Endothelial cell of umbilical vein (primary cell): ENCODE data around the gene KRT3.

Experiments used
- CTCF ChIP-seq, 2 donors: IDR thresholded peaks; 1 replicate in 1 of 2; 2 replicates in 1 of 2; pipeline ENCODE4 v1.5.1; 2011; ENCODE audit warnings: low read length in 2 of 2, mild to moderate bottlenecking in 2 of 2, moderate library complexity in 2 of 2, control low read depth in 1 of 2, inconsistent platforms in 1 of 2, low read depth in 1 of 2; ENCODE audit not compliant: insufficient read depth in 1 of 2; ENCODE audit errors: extremely low read depth in 1 of 2
- EZH2 ChIP-seq: IDR thresholded peaks from 2 replicates; pipeline ENCODE4 v1.6.1; 2012; ENCODE audit warnings: borderline replicate concordance, low read depth, mild to moderate bottlenecking, moderate library complexity, low read length, inconsistent platforms; ENCODE audit not compliant: severe bottlenecking
- FOS ChIP-seq: IDR thresholded peaks from 2 replicates; pipeline ENCODE4 v1.6.1; 2011; ENCODE audit warnings: mild to moderate bottlenecking, low read length, moderate library complexity, borderline replicate concordance; ENCODE audit not compliant: insufficient read depth
- GATA2 ChIP-seq: IDR thresholded peaks from 2 replicates; pipeline ENCODE4 v1.7.0; 2011; ENCODE audit warnings: low read depth, mild to moderate bottlenecking, moderate library complexity, mixed read lengths, low read length; ENCODE audit not compliant: insufficient read length, insufficient read depth
- JUN ChIP-seq: IDR thresholded peaks from 2 replicates; pipeline ENCODE4 v1.6.1; 2011; ENCODE audit warnings: borderline replicate concordance, low read depth; ENCODE audit not compliant: insufficient read length, insufficient read depth
- MAX ChIP-seq: IDR thresholded peaks from 2 replicates; pipeline ENCODE4 v1.6.1; 2011; ENCODE audit not compliant: insufficient read depth, insufficient read length
- MYC ChIP-seq: IDR thresholded peaks from one replicate; pipeline ENCODE4 v1.6.1; 2011; ENCODE audit warnings: mild to moderate bottlenecking, low read depth, low read length
- POLR2A ChIP-seq: IDR thresholded peaks from 2 replicates; pipeline ENCODE4 v1.6.1; 2012; ENCODE audit warnings: low read depth, mild to moderate bottlenecking, control low read depth, low read length
- POLR2AphosphoS5 ChIP-seq: IDR thresholded peaks from 2 replicates; pipeline ENCODE4 v1.6.1; 2012; ENCODE audit warnings: low read depth, mild to moderate bottlenecking, control low read depth, low read length, moderate library complexity; ENCODE audit not compliant: insufficient read depth

GRCh38 chr12:52814710-52815155 lies 18.8 kb upstream of the KRT3 start:
- no peak for TF ChIP-seq EZH2
- no peak for TF ChIP-seq CTCF (IDR thresholded peaks at IDR 0.05; ENCODE audit: extremely low read depth in 1 of 2, insufficient read depth in 1 of 2, low read depth in 1 of 2, low read length in 2 of 2)
- no peak for TF ChIP-seq POLR2A
- TF ChIP-seq POLR2AphosphoS5, result no peak
- TF ChIP-seq MYC, result no peak
- TF ChIP-seq MAX, result no peak
- no peak for TF ChIP-seq GATA2
- no peak for TF ChIP-seq FOS
- TF ChIP-seq JUN, result no peak
